Measurements from ENCODE around the gene SPRY4. TPM values are rescaled to one million over a fixed set of nuclear protein-coding genes. Genes with fewer than 3 reads are reported as not detected.

The SPRY4 gene
- total and polyA plus RNA-seq, 2 of the 8 experiments (the other 6 are each of a cell fraction or from before 2014, with no cell fraction given), result 59.1 to 113 TPM

DNA sequence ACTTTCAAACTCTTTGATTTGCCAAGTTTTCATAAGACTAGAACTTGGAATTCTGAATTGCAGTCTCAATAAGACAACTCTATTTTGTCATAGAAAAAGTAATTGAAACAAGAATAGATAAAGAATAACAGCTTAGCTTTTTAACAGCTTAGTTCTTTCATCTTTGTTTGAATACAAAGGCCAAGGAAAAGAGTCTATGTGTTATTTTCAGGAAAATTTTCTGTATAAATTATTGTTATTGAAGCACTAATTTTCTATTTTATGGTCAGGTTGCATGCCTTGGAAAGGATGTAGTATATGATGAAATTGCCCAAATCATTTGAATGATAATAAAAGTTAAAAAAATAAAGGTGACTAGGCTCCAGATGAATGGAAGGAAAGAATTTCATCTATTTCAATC lies 25.2 kb upstream of the SPRY4 start (continued):
- TF ChIP-seq, protein P1, sequence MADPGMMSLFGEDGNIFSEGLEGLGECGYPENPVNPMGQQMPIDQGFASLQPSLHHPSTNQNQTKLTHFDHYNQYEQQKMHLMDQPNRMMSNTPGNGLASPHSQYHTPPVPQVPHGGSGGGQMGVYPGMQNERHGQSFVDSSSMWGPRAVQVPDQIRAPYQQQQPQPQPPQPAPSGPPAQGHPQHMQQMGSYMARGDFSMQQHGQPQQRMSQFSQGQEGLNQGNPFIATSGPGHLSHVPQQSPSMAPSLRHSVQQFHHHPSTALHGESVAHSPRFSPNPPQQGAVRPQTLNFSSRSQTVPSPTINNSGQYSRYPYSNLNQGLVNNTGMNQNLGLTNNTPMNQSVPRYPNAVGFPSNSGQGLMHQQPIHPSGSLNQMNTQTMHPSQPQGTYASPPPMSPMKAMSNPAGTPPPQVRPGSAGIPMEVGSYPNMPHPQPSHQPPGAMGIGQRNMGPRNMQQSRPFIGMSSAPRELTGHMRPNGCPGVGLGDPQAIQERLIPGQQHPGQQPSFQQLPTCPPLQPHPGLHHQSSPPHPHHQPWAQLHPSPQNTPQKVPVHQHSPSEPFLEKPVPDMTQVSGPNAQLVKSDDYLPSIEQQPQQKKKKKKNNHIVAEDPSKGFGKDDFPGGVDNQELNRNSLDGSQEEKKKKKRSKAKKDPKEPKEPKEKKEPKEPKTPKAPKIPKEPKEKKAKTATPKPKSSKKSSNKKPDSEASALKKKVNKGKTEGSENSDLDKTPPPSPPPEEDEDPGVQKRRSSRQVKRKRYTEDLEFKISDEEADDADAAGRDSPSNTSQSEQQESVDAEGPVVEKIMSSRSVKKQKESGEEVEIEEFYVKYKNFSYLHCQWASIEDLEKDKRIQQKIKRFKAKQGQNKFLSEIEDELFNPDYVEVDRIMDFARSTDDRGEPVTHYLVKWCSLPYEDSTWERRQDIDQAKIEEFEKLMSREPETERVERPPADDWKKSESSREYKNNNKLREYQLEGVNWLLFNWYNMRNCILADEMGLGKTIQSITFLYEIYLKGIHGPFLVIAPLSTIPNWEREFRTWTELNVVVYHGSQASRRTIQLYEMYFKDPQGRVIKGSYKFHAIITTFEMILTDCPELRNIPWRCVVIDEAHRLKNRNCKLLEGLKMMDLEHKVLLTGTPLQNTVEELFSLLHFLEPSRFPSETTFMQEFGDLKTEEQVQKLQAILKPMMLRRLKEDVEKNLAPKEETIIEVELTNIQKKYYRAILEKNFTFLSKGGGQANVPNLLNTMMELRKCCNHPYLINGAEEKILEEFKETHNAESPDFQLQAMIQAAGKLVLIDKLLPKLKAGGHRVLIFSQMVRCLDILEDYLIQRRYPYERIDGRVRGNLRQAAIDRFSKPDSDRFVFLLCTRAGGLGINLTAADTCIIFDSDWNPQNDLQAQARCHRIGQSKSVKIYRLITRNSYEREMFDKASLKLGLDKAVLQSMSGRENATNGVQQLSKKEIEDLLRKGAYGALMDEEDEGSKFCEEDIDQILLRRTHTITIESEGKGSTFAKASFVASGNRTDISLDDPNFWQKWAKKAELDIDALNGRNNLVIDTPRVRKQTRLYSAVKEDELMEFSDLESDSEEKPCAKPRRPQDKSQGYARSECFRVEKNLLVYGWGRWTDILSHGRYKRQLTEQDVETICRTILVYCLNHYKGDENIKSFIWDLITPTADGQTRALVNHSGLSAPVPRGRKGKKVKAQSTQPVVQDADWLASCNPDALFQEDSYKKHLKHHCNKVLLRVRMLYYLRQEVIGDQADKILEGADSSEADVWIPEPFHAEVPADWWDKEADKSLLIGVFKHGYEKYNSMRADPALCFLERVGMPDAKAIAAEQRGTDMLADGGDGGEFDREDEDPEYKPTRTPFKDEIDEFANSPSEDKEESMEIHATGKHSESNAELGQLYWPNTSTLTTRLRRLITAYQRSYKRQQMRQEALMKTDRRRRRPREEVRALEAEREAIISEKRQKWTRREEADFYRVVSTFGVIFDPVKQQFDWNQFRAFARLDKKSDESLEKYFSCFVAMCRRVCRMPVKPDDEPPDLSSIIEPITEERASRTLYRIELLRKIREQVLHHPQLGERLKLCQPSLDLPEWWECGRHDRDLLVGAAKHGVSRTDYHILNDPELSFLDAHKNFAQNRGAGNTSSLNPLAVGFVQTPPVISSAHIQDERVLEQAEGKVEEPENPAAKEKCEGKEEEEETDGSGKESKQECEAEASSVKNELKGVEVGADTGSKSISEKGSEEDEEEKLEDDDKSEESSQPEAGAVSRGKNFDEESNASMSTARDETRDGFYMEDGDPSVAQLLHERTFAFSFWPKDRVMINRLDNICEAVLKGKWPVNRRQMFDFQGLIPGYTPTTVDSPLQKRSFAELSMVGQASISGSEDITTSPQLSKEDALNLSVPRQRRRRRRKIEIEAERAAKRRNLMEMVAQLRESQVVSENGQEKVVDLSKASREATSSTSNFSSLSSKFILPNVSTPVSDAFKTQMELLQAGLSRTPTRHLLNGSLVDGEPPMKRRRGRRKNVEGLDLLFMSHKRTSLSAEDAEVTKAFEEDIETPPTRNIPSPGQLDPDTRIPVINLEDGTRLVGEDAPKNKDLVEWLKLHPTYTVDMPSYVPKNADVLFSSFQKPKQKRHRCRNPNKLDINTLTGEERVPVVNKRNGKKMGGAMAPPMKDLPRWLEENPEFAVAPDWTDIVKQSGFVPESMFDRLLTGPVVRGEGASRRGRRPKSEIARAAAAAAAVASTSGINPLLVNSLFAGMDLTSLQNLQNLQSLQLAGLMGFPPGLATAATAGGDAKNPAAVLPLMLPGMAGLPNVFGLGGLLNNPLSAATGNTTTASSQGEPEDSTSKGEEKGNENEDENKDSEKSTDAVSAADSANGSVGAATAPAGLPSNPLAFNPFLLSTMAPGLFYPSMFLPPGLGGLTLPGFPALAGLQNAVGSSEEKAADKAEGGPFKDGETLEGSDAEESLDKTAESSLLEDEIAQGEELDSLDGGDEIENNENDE (IDR thresholded peaks at IDR 0.05; ENCODE audit: insufficient replicate concordance, low read length), result no peak
- TF ChIP-seq SIX5 (IDR thresholded peaks at IDR 0.05; ENCODE audit: low read depth, low read length), result no peak
- no peak for TF ChIP-seq TAF7 (optimal IDR thresholded peaks at IDR 0.05; ENCODE audit: borderline replicate concordance, low read depth, low read length)
- TF ChIP-seq KDM5A (IDR thresholded peaks at IDR 0.05; ENCODE audit: low read length), result no peak
- no peak for TF ChIP-seq BRCA1 (IDR thresholded peaks at IDR 0.05; ENCODE audit: low read depth, low read length)
- no peak for TF ChIP-seq ASH2L (IDR thresholded peaks at IDR 0.05; ENCODE audit: low read length)
- no peak for TF ChIP-seq HDAC6 (IDR thresholded peaks at IDR 0.05; ENCODE audit: low read depth, low read length)
- TF ChIP-seq BCL11A (IDR thresholded peaks at IDR 0.05; ENCODE audit: low read depth in 2 of 2, low read length in 2 of 2), result no peak
- TF ChIP-seq SAP30 (IDR thresholded peaks at IDR 0.05; ENCODE audit: insufficient read depth, insufficient replicate concordance, low read length), result no peak
- no peak for TF ChIP-seq TEAD4 (IDR thresholded peaks at IDR 0.05; ENCODE audit: low read depth, low read length)
- TF ChIP-seq BACH1 (IDR thresholded peaks at IDR 0.05; ENCODE audit: low read length), result no peak
- no peak for TF ChIP-seq SIRT6 (IDR thresholded peaks at IDR 0.05; ENCODE audit: low read length)

Data from H1 (cell line).